Measurements from ENCODE around the gene HSPA12A.

HSPA12A gene

DNA sequence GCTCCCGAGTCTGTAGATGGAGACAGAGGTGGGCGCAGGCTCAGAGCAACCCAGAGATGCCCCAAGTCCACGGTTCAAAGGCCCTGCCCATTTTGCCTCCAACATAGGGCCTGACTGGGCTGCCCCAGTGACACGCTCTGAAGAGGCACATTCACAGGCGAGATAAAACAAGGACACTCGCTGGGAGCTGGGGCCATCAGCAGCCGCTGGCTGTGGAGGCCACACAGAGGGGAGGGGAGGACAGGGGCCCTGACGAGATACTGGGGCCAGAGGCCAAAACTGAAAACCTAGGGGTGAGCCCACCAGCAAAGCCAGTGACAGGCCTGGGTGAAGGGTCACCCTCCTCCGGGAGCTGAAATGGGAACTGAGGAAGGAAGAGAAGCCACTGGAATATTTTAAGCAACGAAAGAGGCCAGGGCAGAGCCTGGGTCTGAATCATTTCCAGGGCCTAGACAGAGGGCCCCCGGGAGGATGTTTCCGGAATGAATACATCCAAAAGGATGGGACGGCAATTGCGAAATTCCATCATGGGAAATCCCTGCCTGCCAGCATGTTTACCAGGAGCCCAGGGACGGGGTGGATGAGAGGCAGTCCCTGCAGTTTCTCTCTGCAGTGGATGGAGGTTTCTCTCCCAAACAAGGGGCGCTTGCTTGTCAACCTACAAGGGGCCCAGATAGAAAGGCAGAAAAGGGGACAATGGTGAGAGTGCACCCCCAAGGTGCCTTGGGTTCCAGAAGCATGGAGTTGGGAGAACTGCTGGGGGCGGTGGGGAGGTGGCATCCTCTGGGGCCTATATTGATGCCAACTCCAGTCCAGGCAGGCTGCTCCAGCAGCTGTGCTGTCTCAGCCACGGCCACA is 29.0 kb upstream of the HSPA12A start:
- DNase-seq, result no peak

DNA sequence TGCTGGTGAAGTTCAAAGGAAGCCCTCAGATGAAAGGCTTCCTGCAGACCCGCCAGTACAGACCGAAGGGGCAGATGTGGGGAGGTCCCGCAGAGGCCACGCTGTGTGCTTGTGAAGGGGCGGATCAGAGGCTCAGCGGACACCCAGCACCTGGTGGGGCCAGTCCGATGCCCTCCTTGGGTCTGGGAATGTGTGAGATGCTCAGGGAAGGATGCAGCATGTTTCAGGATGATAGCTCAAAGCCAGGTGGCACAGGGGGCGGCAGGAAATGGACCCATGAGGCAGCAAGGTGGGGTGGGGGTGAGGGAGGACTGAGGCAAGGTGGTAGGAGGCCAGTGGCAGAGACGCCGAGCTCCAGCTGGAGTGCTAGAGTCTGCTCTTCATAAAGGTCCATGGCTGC is 27.9 kb upstream of the HSPA12A start:
- no peak for DNase-seq

DNA sequence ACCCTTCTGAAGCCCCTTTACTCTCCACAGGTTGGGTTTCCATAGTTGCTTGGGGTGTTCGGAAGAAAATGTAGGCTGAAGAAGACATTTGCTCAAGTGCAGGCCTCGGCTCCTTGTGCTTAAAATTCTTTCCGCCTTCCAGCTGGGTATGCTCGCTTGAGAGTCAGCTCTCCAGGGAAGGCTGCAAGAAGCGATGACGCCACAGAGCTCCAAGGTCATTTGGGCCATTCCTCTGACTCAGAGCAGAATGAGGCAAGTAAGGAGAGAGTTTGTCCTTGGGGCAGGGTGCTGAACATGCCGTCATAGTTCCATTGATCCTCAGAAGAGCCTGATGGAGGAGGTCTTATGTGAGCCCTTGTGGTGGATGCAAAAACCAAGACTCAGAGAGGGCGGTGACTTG is 27.4 kb upstream of the HSPA12A start:
- DNase-seq, result no peak

DNA sequence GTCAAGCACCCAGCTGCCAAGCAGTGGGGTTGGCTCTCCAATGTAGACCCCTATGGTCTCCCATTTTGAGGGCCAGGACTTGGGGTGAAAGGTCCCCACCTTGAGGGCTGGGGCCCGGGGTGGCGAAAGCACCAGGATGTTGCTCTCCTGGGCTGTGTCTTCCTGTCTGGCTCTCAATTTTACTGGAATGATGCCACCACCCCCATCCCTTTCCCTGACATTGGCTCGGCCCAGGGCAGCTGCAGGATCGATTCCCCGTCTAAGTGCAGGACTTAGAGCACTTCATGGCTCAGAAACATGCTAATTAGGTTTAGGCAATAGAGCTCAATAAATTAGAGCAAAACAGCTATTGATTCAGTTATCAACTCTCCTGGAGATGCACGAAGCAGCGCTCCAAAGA is 27.0 kb upstream of the HSPA12A start:
- DNase-seq, result no peak

DNA sequence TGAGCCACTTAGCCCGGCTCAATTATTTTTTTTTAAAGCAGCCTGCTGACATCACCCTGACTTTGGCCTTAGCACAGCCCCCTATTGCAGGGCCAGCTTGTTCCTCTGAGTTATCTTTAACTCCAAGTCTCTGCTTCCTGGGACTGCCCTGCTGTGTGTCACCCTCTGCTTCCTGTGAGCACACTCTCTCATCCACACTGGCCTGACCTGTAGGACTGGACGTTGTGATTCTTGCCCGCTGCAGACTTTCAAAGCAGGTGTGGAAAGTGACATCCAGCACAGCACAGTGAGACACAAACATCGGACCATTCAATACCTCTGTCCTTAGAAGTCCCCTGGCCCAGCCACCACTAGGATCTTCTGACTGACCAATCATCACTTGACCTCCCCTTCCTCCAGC is 26.4 kb upstream of the HSPA12A start:
- no peak for DNase-seq

DNA sequence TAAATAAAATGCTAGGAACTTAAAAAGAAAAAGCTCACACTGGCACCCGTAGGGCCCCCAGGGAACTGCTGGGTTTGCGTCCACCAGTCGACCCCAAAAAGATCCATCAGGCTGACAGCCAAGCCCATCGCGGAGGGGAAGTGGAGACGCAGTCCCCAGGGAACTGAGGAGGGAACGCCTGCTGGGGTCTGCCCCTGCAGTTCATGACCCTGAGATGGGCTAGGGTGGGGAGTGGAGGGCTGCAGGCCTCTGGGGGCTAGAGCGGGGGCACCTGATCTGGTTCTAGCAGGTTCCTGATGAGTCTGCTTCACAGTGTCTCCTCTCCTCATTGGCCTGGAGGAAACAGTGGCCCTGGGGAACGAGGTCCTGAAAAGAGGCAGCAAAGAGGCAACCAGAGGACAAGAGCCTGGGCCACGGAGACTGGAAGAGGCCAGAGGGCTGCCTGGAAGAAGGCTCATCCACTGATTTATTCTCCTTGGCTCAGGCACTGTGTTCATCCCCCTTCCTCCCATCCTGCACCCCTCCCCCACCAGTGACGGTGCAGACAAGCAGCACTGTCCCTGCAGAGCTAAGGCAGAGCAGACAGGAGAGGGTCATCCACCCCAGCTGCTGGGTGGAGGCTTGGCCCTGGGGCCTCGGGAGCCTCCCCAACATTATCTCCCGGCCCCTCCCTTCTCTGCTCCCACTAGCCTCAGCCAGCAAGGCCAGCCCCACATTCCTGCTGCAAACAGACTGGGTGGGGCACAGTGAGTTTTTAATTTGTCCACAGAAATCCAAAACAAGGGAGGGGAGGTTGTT is 24.7 kb upstream of the HSPA12A start:
- DNase-seq, result no peak

DNA sequence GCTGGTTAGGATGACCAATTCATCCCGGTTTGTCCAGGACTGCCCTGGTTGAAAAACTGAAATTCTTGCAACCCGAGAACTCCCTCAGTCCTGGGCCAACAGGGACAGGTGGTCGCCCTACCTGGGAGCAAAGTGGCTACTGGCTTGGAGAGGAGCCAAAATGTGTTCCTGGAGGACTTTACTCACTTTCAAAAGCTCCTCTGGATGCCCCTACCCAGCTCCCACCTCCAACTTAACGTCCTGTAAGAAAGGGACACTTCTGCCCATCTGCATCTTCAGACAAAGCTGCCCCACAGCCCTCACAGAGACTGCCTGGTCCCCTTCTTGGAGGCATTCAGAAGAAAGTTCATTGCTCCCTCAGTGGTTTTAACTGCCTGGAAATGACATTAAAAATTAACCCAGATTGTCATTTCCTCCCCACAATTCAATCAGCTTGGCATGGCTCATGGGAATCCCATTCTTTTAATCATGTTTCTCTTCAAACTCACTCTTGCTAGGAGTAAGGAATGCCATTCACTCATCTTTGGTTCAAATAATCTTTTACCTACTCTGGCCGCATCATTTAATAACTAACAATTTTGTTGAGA is 24.0 kb upstream of the HSPA12A start:
- DNase-seq, result no peak

DNA sequence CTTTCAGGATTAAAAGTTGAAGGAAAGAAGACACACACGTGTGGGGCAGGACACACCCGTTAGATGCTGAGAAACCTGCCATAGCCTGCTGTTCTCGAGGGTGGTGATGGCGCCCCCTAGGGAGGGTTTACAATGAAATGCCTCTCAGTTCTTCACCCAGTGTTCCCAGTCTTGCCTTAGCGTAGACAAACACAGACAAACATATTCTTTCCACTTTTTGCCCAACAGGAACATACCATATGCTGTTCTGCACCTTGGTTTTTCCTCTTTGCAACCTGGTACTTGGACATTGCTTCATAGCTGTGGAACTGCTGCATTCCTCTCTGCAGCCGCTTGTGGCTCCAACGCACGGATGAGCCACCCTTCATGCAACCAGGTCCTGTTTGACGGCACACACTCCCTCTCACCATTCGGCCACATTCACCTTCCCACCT is 23.3 kb upstream of the HSPA12A start:
- DNase-seq, result no peak

DNA sequence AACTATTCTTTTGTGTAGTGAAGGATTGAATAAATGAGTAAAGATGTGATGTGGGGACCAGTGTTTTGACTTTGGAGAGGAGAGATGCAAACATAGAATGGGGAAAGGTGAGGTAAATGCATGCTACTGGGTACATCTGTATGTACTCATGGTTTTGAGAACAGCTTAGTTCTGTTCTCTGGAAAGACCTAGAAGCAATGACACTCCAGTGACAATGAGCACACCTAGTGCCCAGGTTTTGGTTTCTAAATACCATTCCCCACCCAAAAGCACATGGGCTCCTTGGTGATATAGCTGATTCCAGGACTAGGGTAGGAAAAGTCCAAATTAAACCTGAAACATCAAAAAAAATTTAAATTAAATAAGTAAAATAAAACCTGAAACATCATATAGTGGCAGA is 22.6 kb upstream of the HSPA12A start:
- DNase-seq, result no peak

DNA sequence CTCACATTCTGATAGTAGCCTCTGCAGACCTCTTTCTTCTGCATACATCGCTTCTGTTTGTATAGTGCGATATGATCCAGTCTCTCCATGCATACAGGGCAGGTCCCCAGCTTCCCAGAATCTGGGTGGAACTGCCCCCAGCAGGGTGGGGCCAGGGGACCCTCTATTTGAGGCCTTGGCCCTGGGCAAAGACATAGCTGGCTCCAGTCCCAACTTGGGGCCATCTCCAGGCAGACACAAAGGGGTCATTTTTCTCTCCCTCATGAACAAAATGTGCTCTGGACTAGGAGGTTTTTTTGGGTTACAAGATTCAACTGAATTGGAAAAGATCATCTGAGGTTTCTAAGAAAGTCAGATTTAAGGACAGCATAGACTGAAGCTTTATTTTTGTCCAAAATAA is 21.1 kb upstream of the HSPA12A start:
- no peak for DNase-seq

DNA sequence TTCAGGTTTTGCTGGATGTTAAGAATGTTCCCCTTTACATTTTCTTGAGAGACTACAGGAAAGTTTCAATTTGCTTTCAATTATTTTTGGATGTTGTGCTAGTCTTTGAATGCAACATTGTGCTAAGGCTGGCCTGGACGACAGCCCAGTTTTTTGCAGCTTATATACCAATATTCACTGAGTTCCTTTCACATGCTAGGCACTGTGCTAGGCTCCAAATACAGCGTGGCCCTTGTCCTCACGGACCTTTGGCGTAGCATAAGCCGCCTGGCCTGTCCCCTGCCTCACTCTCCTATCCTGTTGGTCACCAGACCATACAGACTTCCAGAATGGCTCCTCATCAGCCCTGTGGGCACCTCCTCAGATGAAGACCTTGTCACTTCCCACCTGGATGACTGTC is 19.5 kb upstream of the HSPA12A start:
- no peak for DNase-seq

DNA sequence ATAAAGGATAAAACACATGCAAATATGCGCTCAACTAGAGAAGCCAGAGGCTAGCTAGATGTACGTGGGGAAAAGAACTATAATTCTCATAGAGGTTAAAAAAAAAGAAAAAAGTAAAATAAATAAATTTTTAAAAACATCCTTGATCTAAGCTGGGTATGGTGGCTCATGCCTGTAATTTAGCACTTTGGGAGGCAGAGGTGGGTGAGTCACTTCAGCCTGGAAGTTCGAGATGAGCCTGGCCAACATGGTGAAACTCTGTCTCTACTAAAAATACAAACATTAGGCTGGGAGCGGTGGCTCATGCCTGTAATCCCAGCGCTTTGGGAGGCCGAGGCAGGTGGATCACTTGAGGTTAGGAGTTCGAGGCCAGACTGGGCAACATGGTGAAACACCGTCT is 18.6 kb upstream of the HSPA12A start:
- DNase-seq, result no peak

DNA sequence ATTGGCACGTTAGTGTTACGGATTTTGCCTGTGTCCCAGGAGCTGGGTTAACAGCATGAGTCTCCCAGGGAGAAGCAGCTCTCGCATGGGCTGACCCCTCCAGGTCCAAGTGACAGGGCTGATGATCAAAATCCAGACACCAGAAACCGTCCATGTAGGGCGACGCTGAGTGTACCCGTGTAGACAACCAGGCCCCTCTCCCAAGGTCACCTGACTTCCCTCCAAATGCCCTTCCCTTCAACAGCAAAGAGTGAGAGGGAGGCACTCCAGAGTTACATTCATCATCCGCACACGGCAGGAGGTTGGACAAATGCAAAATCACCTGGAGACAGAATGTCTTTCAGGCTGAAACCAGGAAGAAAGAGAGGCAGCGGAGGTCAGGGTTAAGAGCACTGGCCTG is 14.9 kb upstream of the HSPA12A start:
- DNase-seq, result no peak

DNA sequence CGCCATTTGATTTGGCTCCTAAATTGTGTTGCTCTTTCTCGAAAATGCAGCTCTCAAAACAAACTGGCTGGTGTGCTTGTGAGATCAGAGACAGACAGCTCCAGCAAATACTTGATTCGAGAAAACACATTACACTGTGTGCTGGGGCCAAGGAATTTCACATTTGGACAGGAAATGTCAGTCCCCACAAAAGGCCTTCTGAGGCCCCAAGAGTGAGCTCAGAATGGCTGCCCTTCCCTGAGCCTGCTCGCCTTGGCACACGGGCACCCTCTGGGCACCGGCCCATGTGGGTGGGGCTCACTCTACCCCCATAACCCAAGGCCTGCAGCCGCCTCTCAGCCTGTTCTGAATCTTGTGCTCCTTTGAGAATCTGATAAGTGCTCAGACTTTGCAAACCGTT is 13.9 kb upstream of the HSPA12A start:
- no peak for DNase-seq

DNA sequence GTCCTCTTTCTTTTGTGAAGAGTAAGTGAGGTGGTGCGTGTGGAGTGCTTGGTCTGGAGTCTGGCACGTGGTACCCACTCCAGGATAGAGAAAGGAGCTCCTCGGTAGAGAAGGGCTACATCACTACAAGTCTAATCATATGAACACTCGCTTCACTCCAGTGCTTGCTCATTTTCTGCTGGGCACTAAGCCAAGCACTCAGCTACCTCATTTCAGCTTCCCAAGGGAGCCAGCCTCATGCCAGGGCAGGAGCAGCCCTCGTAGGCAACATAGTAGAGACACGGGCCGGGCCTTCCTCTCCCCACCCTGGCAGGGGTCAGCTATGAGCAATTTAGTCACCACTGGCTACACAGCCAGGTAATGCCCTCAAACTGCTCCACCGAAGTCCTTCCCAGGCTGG is 11.4 kb upstream of the HSPA12A start:
- DNase-seq, result no peak

DNA sequence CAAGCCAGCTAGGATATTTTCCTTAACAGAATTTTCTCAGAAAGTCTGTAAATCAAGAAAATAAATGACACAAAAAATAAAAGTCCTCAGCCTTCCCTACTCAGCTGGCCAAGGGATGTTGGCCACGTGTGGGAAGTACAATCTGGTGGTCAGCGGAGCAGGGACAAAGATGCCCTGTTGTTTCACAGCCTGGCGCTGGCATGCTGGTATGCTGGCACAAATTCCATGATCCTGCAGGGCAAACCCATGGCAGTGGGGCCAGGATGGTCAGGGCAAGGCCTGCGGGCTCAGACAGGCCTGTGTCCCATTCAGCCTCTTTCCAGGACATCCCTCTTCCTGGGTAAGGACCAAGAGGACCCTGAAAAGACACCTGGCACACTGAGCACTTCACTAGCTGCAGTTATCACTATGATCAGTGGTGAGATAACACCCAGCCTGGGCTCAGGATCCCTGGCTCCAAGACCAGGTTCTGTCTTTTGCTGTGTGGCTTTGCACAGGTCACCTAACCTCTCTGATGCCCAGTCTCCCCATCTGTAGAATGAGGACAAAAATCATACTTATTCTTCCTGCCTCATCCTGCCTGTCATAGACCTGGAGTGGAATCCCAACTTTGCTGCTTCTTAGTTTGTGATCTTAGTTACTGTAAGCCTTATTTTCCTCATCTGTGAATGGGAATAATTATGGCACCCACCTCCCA is 10.8 kb upstream of the HSPA12A start:
- DNase-seq, result no peak

DNA sequence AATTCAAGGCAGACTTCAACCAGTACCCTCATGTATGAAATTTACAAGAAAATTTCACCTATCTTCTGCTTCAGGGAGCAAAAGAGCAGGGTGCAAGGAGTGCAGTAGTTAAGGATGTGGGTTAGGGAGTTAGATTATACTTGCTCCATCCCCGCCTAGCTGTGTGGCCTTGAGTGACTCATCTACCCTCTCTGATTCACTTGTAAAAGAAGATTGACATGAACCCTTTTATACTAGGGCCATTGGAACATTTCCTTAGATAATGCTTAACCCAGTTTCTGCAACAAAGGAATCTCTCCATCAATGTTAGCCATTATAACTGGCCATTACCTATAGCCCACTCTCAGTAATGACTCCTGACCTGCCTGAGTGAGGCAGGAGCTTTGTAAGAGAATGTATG is 10.2 kb upstream of the HSPA12A start:
- DNase-seq, result no peak

DNA sequence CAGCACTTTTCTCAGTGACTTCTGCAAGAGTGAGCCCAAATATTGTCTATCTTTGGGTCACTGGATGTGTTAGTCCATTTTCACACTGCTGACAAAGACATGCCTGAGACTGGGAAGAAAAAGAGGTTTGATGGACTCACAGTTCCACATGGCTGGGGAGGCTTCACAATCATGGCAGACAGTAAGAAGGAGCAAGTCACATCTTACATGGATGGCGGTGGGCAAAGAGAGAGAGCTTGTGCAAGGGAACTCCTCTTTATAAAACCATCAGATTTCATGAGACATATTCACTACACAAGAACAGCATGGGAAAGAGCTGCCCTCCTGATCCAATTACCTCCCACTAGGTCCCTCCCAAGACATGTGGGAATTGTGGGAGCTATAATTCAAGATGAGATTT is 6.1 kb upstream of the HSPA12A start:
- DNase-seq, result no peak

DNA sequence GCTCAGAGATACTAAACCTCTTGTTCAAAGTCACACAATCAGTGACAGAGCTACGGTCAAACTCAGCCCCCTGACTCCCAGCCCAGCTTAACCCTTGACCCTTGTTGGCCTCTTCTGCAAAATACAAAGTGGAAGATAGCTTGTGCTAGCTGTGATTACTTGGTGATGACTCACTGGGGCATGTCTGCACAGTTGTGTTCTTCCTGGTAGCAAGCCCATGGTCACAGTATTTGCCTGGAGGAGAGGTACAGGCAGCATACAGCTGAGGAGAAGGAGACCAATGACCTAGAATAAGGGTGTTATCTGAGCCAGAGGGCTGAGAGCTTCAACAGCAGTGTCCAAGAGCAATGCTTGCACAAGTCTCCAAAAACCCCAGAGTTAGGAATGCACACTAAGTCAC is 5.7 kb upstream of the HSPA12A start:
- DNase-seq, result no peak

DNA sequence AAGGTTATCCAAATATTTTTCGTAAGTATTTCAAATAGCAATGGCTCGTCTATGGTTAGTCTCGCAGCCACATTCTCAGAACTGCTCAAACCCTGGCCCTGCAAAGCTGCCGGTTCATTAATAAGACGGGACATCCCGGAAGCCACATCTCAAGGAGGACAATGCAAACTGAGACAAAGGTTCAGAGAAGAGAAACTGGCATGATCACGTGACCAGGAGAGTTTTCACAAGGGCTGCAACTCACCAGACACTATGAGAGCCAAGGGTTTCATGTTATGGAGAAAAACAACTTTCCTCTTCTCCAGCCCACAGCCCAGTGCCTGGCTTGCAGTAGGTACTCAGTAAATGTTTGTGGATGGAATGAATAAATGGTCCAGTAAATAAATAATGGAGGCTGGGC is 5.0 kb upstream of the HSPA12A start:
- no peak for DNase-seq

DNA sequence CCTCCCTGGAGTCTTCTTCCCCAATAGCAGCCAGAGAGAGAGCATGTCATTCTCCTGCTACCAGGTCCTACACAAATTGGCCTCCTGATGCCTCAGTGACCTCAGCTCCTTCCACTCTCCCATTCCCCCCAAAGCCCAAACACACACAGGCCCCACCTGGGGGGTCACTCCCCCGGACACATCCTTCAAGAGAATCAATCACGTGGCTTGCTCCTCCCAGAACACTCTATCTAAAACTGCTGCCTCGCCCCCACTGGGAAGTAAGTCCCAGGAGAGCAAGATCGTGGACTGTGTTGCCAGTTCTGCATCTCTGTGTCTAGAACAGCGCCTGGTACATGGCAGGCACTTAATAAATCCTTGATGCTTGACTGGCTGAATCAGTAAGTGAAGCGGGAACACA is 2.5 kb upstream of the HSPA12A start:
- no peak for DNase-seq

DNA sequence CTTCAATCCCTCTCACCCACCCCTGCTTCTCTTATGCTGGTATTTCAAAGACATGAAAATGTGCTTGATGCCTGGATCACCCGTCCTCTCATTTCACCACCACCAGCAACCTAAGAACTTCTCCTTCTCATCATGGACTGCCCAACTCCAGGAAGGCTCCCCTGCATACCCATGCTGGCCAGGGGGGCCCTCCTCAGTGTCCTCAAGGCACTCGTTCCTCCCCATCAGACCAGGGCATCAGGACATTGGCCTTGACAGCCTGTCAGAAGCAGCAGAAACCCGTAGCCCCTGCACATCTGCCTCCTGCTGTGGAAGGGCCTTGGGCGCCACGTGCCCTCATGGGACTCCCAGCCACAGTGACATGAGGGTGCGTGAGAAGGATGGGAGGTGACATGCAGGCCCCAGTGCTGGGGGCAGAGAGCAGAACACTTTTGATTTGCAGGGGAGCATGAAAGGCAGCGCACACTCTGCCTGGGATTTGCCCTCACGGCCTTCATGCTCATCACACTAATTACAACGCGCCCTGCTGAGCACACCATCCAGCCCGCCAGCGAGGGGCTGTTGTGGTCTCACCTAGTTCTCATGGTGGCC is 1.9 kb upstream of the HSPA12A start:
- DNase-seq, result no peak

All from stimulated activated CD4-positive, alpha-beta T cell treated with anti-CD3 and anti-CD28 coated beads, Interleukin-1b, Interleukin-23, amount 100 ng/mL, for 48 hours (primary cell).